GM12891 (cell line): ENCODE results near the gene CD74.
A peak's percentile ranks its signal among the peaks of the same experiment; 100 is the strongest.

Experiments used
- DNase-seq: peaks from one replicate; pipeline ENCODE4 v3.0.0; 2011; ENCODE audit warnings: low spot score; ENCODE audit not compliant: insufficient read length
- FAIRE-seq: peaks from 2 replicates; lab custom pipeline; 2011; peaks lifted over from hg19 to GRCh38; lab: Jason Lieb, UNC
- PAX5 ChIP-seq: IDR thresholded peaks from 2 replicates; pipeline ENCODE4 v1.6.1; 2011; ENCODE audit warnings: low read length, moderate library complexity, mild to moderate bottlenecking; ENCODE audit not compliant: insufficient read depth, severe bottlenecking
- POLR2A ChIP-seq: IDR thresholded peaks from 2 replicates; pipeline ENCODE4 v1.6.1; 2011; ENCODE audit warnings: low read depth, low read length, control low read depth
- POLR2AphosphoS5 ChIP-seq: IDR thresholded peaks from 2 replicates; pipeline ENCODE4 v1.6.1; 2011; ENCODE audit warnings: low read depth, low read length, control low read depth
- POU2F2 ChIP-seq: IDR thresholded peaks from 2 replicates; pipeline ENCODE4 v1.6.1; 2011; ENCODE audit warnings: low read depth, mild to moderate bottlenecking, control low read depth, low read length, moderate library complexity
- SPI1 ChIP-seq: IDR thresholded peaks from 2 replicates; pipeline ENCODE4 v1.6.1; 2011; ENCODE audit warnings: low read depth, low read length, control low read depth
- TAF1 ChIP-seq: IDR thresholded peaks from 2 replicates; pipeline ENCODE4 v1.6.1; 2011; ENCODE audit warnings: low read depth, low read length, control low read depth

CD74 gene

GRCh38 chr5:150443242-150444075 lies 30.7 kb upstream of the CD74 start:
- DNase-seq: no peak
- no peak for TF ChIP-seq PAX5
- peak; percentile 57 for TF ChIP-seq POLR2A
- peak; percentile 45; the same call in 1 of the 2 replicates for TF ChIP-seq POU2F2
- TF ChIP-seq POLR2AphosphoS5: peak; percentile 71
- no peak for FAIRE-seq

- FAIRE-seq (no peak), DNase-seq (no peak)
- TF ChIP-seq POU2F2 (no peak), POLR2A (0 out of 2 replicates have a peak, but pooled peaks have one; percentile 29)
Measured at GRCh38 chr5:150442699-150443080, 30.0 kb upstream of the CD74 start.

DNA sequence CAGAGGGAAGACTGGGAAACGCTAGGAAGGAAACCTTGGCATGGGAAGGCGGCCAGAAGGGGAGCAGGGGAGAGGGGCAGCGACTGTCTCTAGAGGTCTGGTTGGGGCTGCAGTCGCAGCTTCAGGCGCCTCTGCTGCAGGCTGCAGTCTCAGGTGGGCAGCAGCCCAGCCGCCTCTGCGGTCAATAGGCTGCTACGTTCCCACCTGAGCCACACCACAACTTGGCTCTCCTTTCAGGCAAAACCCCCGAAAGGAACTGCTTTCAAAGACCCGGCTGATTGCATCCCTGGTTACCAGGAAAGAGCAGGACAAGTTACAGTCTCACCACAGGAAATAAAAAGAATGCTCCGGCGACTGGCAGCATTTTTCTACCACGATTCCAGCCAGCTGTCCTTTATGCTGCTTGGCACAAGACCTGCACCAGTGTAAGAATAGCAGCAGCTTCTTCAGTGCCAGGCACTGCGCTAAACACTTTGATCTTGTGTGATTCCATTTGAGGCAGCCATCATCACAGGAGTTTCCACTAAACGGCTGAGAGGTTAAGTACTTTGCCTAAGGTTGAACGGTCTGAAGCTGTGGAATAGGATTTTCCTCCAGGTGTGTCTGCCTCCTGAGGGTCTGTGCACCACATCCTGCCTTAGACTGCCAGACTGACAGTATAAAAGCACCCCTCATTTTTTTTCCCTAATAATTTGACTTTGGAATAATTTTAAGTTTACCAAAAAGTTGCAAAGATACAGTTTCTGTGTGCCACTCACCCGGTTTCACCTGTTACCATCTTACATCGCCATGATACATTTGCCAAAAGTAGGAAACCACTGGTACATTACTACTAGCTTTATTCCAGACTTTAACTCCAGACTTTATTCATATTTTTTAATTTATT lies 29.3 kb upstream of the CD74 start:
- DNase-seq (no peak), FAIRE-seq (no peak)
- TF ChIP-seq POLR2AphosphoS5: 0 out of 2 replicates have a peak, but pooled peaks have one; percentile 18
- TF ChIP-seq TAF1: no peak

DNA sequence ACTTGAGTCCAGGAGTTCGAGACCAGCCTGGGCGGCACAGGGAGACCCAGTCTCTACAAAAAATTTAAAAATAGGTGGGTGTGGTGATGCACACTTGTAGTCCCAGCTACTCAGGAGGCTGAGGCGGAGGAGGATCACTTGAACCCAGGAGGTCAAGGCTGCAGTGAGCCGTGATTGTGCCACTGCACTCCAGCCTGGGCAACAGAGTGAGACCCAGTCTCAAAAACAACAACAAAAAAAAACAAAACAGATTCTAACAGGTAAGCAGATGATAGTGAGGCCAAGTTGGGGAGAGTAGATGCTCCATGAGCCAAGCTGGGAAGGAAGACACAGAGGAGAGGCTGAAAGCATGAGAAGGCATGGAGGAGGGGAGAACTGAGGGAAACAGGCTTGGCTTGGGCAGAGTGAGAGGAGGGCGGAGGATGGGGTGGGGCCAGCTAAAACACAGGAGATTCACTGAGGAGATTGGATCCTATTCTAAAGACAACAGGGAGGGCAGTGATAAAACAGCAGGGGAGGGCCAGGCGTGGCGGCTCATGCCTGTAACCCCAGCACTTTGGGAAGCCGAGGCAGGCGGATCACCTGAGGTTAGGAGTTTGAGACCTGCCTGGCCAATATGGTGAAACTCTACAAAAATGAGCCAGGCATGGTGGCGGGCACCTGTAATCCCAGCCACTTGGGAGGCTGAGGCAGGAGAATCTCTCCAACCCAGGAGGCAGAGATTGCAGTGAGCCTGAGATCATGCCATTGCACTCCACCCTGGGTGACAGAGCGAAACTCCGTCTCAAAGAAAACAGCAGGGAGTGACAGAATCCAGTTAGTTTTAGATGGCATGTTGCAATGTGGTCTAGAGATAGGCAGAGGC lies 28.5 kb upstream of the CD74 start:
- DNase-seq (no peak), FAIRE-seq (no peak)
- TF ChIP-seq POU2F2: no peak
- no peak for TF ChIP-seq PAX5
- no peak for TF ChIP-seq POLR2A
- TF ChIP-seq POLR2AphosphoS5: no peak
- TF ChIP-seq TAF1: no peak
- no peak for TF ChIP-seq SPI1

GRCh38 chr5:150438873-150439546 lies 26.3 kb upstream of the CD74 start:
- DNase-seq (no peak), FAIRE-seq (no peak)
- no peak for TF ChIP-seq TAF1
- no peak for TF ChIP-seq POU2F2
- no peak for TF ChIP-seq POLR2AphosphoS5
- no peak for TF ChIP-seq POLR2A
- TF ChIP-seq SPI1: no peak
- no peak for TF ChIP-seq PAX5

- peak; percentile 76 for DNase-seq
- peak; percentile 97 for FAIRE-seq
Measured at GRCh38 chr5:150436141-150436680, 23.5 kb upstream of the CD74 start.

DNA sequence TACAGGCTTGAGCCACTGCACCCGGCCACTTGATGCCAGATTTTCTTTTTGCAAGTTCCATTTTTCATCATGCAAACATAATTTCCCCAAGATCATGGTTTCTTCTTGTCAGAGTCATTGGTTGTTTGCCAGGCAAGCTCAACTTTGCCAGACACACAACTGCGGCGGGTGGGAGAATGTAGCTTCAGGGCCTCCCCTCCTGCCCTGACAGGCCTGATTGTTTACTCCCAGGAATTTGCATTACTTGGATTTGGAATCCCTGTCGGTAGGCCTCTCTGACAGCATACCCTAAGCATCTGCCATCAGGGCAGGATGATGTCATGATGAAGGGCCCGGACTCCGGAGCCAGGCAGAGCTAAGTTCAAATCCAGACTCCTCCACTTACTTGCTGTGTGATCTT lies 21.8 kb upstream of the CD74 start:
- no peak for DNase-seq
- no peak for FAIRE-seq
- TF ChIP-seq TAF1: no peak
- TF ChIP-seq PAX5: no peak
- TF ChIP-seq POLR2A: no peak

More at GRCh38 chr5:150436141-150436680, 23.5 kb upstream of the CD74 start:
- TF ChIP-seq SPI1 (no peak), TAF1 (no peak), PAX5 (no peak), POU2F2 (no peak), POLR2AphosphoS5 (no peak), POLR2A (no peak)

DNA sequence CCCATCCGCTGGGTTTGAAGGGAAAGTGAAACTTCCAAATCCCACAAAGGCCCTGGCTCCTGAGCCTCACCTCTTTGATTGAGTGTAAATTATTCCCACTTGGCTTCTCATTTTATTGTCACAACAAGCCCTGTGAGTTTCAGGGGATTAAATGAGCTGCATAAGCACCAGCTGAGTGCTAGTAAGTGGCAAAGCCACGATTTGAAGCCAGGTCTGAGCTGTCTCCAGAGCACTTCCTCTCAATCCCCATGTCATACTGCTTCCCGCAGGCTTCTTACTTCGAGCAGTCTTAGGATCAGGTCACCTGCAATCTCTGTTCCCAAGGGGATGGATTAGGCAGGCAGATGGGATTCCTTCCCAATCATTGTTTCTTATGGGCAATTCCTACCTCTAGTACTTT lies 18.9 kb upstream of the CD74 start:
- no peak for TF ChIP-seq TAF1
- no peak for TF ChIP-seq PAX5
- 0 out of 2 replicates have a peak, but pooled peaks have one; percentile 18 for TF ChIP-seq SPI1
- no peak for TF ChIP-seq POLR2AphosphoS5
- TF ChIP-seq POLR2A: no peak
- no peak for DNase-seq
- no peak for FAIRE-seq

DNA sequence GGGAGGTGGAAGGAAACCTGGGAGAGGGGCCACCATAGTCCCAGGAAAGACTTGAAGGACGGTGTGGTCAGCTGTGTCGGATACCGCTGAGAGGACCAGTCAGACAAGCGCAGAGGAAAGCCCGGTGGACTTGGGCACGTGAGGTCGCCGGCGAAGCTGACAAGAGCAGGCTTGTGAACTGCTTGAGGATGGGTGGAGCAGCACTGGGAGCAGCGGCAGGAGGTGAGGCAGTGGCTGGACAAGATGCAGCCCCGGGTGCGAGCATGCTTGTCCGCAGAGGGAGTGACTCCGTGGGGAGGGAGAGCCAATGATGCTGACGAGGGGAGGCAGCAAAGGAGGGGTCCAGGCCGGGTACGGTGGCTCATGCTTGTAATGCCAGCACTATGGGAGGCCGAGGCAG lies 18.3 kb upstream of the CD74 start:
- TF ChIP-seq PAX5 (no peak), SPI1 (no peak), TAF1 (no peak), POLR2AphosphoS5 (no peak), POLR2A (no peak), POU2F2 (no peak)
- FAIRE-seq (no peak), DNase-seq (no peak)
